GM10266 (cell line): ENCODE results near the gene CSRP1.

Experiments used
- DNase-seq: peaks from one replicate; pipeline ENCODE4 v3.0.0; 2012; ENCODE audit errors: extremely low spot score
- CTCF ChIP-seq: IDR thresholded peaks from 2 replicates; pipeline ENCODE4 v1.5.1; 2012; ENCODE audit warnings: mild to moderate bottlenecking, low read depth; ENCODE audit not compliant: control insufficient read depth, insufficient read depth; ENCODE audit errors: missing control alignments

Gene CSRP1

GRCh38 chr1:201469645-201470074 is 37.3 kb downstream of the CSRP1 start:
- TF ChIP-seq CTCF, result no peak
- DNase-seq, result no peak

DNA sequence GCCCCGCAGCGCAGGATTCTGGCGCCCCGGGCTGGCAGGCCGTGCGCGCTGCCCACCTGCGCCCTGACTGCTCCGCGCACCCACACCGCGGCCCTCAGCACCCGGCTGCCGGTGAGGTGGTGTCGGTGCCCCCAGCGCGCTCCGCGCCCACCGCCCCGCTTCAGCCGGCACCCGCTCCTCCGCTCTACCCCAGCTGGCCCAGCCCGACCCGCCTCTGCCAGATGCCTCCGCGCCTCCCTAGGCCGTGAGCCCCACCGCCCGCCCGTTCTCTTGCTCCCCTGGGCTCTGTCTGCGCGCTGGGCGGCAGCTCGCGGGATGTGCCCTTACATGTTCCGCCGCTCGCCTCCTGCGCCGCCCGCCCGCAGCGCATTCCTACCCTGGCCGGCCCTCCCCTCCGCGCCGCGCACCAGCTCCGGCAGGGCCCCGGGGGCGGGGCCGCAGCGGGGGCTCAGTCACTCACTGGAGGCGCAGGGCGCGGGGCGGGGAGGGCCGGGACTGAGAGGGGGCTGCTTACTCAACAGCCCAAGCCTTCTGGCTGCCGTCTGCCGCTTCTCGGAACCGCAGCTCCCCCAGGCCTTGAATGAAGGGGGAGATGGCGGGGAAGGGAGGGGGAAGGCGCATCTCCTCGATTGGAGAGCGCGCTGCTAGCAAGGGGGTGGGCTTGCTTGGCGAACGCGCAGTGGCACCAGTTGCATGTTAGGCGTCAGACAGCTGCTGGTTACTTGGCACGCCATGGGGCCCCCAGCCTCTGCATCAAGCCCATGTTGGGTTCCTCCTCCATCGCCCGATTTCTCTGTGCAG is 37.9 kb downstream of the CSRP1 start, which contains the start of gene PHLDA3:
Gene PHLDA3, minus strand, starts transcription at position 345 of the 801 bp plus-strand sequence. CDS start 402 bp downstream, outside the sequence.
- peak; percentile 81 for DNase-seq
- TF ChIP-seq CTCF, result no peak

- DNase-seq, result peak; percentile 65
- TF ChIP-seq CTCF, result no peak
Measured at GRCh38 chr1:201468501-201468843, 38.5 kb downstream of the CSRP1 start.

DNA sequence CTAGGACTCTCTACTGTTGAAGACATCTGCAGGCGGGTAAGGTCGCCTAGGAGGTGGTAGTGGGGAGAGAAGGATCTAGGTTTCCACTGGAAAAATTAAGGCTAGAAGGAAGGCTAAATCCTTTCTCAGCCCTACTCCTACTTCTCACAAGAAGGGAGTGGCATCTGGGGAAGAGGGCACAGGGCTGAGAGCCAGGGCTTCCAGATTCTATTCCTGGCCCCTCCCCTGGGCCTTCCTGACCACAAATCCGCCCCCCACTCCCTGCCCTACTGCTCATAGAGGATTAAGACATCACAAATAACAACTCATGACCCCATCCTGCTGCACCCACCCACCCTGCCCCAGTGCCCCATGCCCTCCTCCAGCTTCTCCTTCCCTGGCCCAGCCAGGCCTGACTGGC is 40.4 kb downstream of the CSRP1 start:
- DNase-seq, result no peak
- TF ChIP-seq CTCF, result no peak

GRCh38 chr1:201465698-201466290 is 41.1 kb downstream of the CSRP1 start:
- DNase-seq, result no peak
- TF ChIP-seq CTCF, result no peak

- TF ChIP-seq CTCF, result peak; percentile 16
- no peak for DNase-seq
Measured at GRCh38 chr1:201463071-201463552, 43.8 kb downstream of the CSRP1 start.
